BLaER1 treated with 17β-estradiol and CSF1 and Interleukin-3, amounts not matched to agents 10 nM and 100 nM (cell line): Measurements from ENCODE around the gene QDPR.

Experiments
- H3K27ac ChIP-seq, 11 experiments: shearing (Covaris generic); formaldehyde crosslinking; 2 replicates each; pipeline ENCODE4 v1.8.1; 2022
- H3K27me3 ChIP-seq, 11 experiments: shearing (Covaris generic); formaldehyde crosslinking; 2 replicates each; pipeline ENCODE4 v1.8.1; 2022
- H3K36me3 ChIP-seq, 11 experiments: shearing (Covaris generic); formaldehyde crosslinking; 2 replicates each; pipeline ENCODE4 v1.8.1; 2022
- H3K4me1 ChIP-seq, 10 experiments: shearing (Covaris generic); formaldehyde crosslinking; 2 replicates each; pipeline ENCODE4 v1.8.1; 2022
- H3K4me2 ChIP-seq, 11 experiments: shearing (Covaris generic); formaldehyde crosslinking; 2 replicates each; pipeline ENCODE4 v1.8.1; 2022
- H3K4me3 ChIP-seq, 10 experiments: shearing (Covaris generic); formaldehyde crosslinking; 2 replicates each; pipeline ENCODE4 v1.8.1; 2022
- H3K9ac ChIP-seq, 11 experiments: shearing (Covaris generic); formaldehyde crosslinking; 2 replicates each; pipeline ENCODE4 v1.8.1; 2022
- H3K9me3 ChIP-seq, 11 experiments: shearing (Covaris generic); formaldehyde crosslinking; replicated peaks in 1 of 11; 2 replicates each; pipeline ENCODE4 v1.8.1; 2022
- H4K20me1 ChIP-seq, 11 experiments: shearing (Covaris generic); formaldehyde crosslinking; 2 replicates each; pipeline ENCODE4 v1.8.1; 2022
- Cebpa-rat ChIP-seq, 11 experiments: shearing (Covaris generic); IDR thresholded peaks; 2 replicates each; pipeline ENCODE4 v1.8.1; 2022

QDPR gene

GRCh38 chr4:17534705-17535104 is 22.8 kb upstream of the QDPR start:
- Histone ChIP-seq H4K20me1 (no peaks in the 10 kb centered on the region), H3K27ac (no peak overlapping the region), H3K27me3 (no peaks in the 10 kb centered on the region), H3K4me3 (no peak overlapping the region), H3K36me3 (no peaks in the 10 kb centered on the region), H3K9ac (no peak overlapping the region), H3K9me3 (peaks cover 0 to 6% (median 0%) of the 10 kb centered on the region in 11 experiments; a peak in 6 of 22 replicates), H3K4me2 (no peak overlapping the region), H3K4me1 (no peaks in the 10 kb centered on the region)
- TF ChIP-seq Cebpa-rat (IDR thresholded peaks at IDR 0.05) = no peak

- Histone ChIP-seq H4K20me1 (no peaks in the 10 kb centered on the region), H3K27me3 (no peaks in the 10 kb centered on the region), H3K9ac (no peak overlapping the region), H3K27ac (no peak overlapping the region), H3K4me3 (no peak overlapping the region), H3K9me3 (peaks cover 0 to 6% (median 0%) of the 10 kb centered on the region in 11 experiments; a peak in 6 of 22 replicates), H3K4me2 (no peak overlapping the region), H3K36me3 (no peaks in the 10 kb centered on the region), H3K4me1 (no peaks in the 10 kb centered on the region)
- TF ChIP-seq Cebpa-rat (IDR thresholded peaks at IDR 0.05) = no peak
Measured at GRCh38 chr4:17531538-17532285, 19.8 kb upstream of the QDPR start.

- H3K27me3 ChIP-seq = no peaks in the 10 kb centered on the region
- H3K4me3 ChIP-seq = no peak overlapping the region
- H3K9ac ChIP-seq = no peak overlapping the region
- H3K9me3 ChIP-seq = no peaks in the 10 kb centered on the region
- H3K36me3 ChIP-seq = no peaks in the 10 kb centered on the region
- no peaks in the 10 kb centered on the region for H4K20me1 ChIP-seq
- TF ChIP-seq Cebpa-rat (IDR thresholded peaks at IDR 0.05) = no peak
- H3K27ac ChIP-seq = no peak overlapping the region
- H3K4me1 ChIP-seq = no peaks in the 10 kb centered on the region
- no peak overlapping the region for H3K4me2 ChIP-seq
Measured at GRCh38 chr4:17528551-17529165, 16.8 kb upstream of the QDPR start.

GRCh38 chr4:17526695-17527477 is 15.0 kb upstream of the QDPR start:
- Histone ChIP-seq H3K4me3 (no peak overlapping the region), H4K20me1 (no peaks in the 10 kb centered on the region), H3K9me3 (no peaks in the 10 kb centered on the region), H3K4me1 (no peaks in the 10 kb centered on the region), H3K9ac (no peak overlapping the region), H3K27me3 (no peaks in the 10 kb centered on the region), H3K36me3 (no peaks in the 10 kb centered on the region), H3K27ac (no peak overlapping the region), H3K4me2 (no peak overlapping the region)
- TF ChIP-seq Cebpa-rat (IDR thresholded peaks at IDR 0.05) = no peak

- Histone ChIP-seq H3K36me3 (no peaks in the 10 kb centered on the region), H3K9me3 (no peaks in the 10 kb centered on the region), H3K4me1 (no peaks in the 10 kb centered on the region), H3K9ac (no peak overlapping the region), H3K4me3 (no peak overlapping the region), H4K20me1 (no peaks in the 10 kb centered on the region), H3K4me2 (no peak overlapping the region), H3K27ac (no peak overlapping the region), H3K27me3 (no peaks in the 10 kb centered on the region)
- no peak for TF ChIP-seq Cebpa-rat (IDR thresholded peaks at IDR 0.05)
Measured at GRCh38 chr4:17523662-17524061, 11.8 kb upstream of the QDPR start.

GRCh38 chr4:17521595-17521994 is 9.7 kb upstream of the QDPR start:
- Histone ChIP-seq H3K4me1 (no peaks in the 10 kb centered on the region), H4K20me1 (no peaks in the 10 kb centered on the region), H3K27ac (no peak overlapping the region), H3K4me3 (no peak overlapping the region), H3K4me2 (no peak overlapping the region), H3K9me3 (no peaks in the 10 kb centered on the region), H3K27me3 (no peaks in the 10 kb centered on the region), H3K9ac (no peak overlapping the region), H3K36me3 (no peaks in the 10 kb centered on the region)
- TF ChIP-seq Cebpa-rat (IDR thresholded peaks at IDR 0.05) = no peak

GRCh38 chr4:17517664-17518063 is 5.8 kb upstream of the QDPR start:
- Histone ChIP-seq H4K20me1 (no peaks in the 10 kb centered on the region), H3K4me3 (no peak overlapping the region), H3K9me3 (no peaks in the 10 kb centered on the region), H3K27ac (no peak overlapping the region), H3K4me2 (no peak overlapping the region), H3K27me3 (no peaks in the 10 kb centered on the region), H3K36me3 (no peaks in the 10 kb centered on the region), H3K4me1 (peaks cover under 1 to 8% (median 6%) of the 10 kb centered on the region in 10 experiments; a peak in 19 of 20 replicates), H3K9ac (no peak overlapping the region)
- TF ChIP-seq Cebpa-rat (IDR thresholded peaks at IDR 0.05) = no peak

- Histone ChIP-seq H3K27ac (no peak overlapping the region), H3K4me2 (no peak overlapping the region), H3K9me3 (no peaks in the 10 kb centered on the region)
Measured at GRCh38 chr4:17516980-17517379, 5.1 kb upstream of the QDPR start.

More at GRCh38 chr4:17516980-17517379, 5.1 kb upstream of the QDPR start:
- no peak overlapping the region for H3K9ac ChIP-seq
- no peaks in the 10 kb centered on the region for H4K20me1 ChIP-seq
- H3K36me3 ChIP-seq = no peaks in the 10 kb centered on the region
- no peak for TF ChIP-seq Cebpa-rat (IDR thresholded peaks at IDR 0.05)
- no peak overlapping the region for H3K4me3 ChIP-seq
- no peaks in the 10 kb centered on the region for H3K27me3 ChIP-seq
- H3K4me1 ChIP-seq = peaks cover 5 to 12% (median 11%) of the 10 kb centered on the region in 10 experiments; a peak in 19 of 20 replicates
